Thoracic aorta (tissue), 2 donors: Measurements from ENCODE around the gene SHROOM4. TPM values are rescaled to one million over a fixed set of nuclear protein-coding genes. Genes with fewer than 3 reads are reported as not detected.

Experiments used
- ATAC-seq: fragments of 150-250 bp; one replicate; pipeline ENCODE4 v1.8.0; 2017; ENCODE audit warnings: low read depth; ENCODE audit not compliant: insufficient number of reproducible peaks, low FRiP score
- DNase-seq: peaks from one replicate; pipeline ENCODE4 v3.0.0-alpha.2; 2020; ENCODE audit warnings: low spot score
- H3K27ac ChIP-seq, 2 donors: fragments of 200-600 bp; sonication (generic); 1 replicate in 1 of 2; 2 replicates in 1 of 2; pipeline ENCODE4 v1.5.1; 2016; ENCODE audit warnings: mild to moderate bottlenecking in 2 of 2, moderate library complexity in 2 of 2
- H3K27me3 ChIP-seq: fragments of 200-600 bp; sonication (generic); replicated peaks from 2 replicates; pipeline ENCODE4 v1.6.0; 2016; ENCODE audit warnings: mild to moderate bottlenecking; ENCODE audit not compliant: insufficient read depth
- H3K36me3 ChIP-seq: fragments of 200-600 bp; sonication (generic); one replicate; pipeline ENCODE4 v1.5.1; 2016
- H3K4me1 ChIP-seq, 2 donors: fragments of 200-600 bp; sonication (generic); 1 replicate in 1 of 2; 2 replicates in 1 of 2; pipeline versions ENCODE4 v1.5.1 to v1.6.0; 2016; ENCODE audit warnings: low read depth in 2 of 2, mild to moderate bottlenecking in 1 of 2; ENCODE audit not compliant: control insufficient read depth in 1 of 2
- H3K4me3 ChIP-seq: fragments of 200-600 bp; sonication (generic); 2 replicates; pipeline ENCODE4 v1.5.1; 2016; ENCODE audit warnings: mild to moderate bottlenecking
- H3K9me3 ChIP-seq: fragments of 200-600 bp; sonication (generic); 2 replicates; pipeline ENCODE4 v1.5.1; 2016
- total RNA-seq, 2 donors: library from RNA; depleted of rRNA; stranded (reverse); fragments of >200 nt; gene quantifications; one replicate each; pipeline versions ENCODE4 v1.1.0 to v1.2.3, GENCODE V29; 2016
- TF ChIP-seq, protein P1 (sequence below): fragments of 200-600 bp; sonication (generic); IDR thresholded peaks from one replicate; pipeline ENCODE4 v1.5.1; 2019; ENCODE audit warnings: antibody characterized with exemption

SHROOM4 gene
- total RNA-seq, 2 donors from 2014 or later, result 16.0 to 24.2 TPM

DNA sequence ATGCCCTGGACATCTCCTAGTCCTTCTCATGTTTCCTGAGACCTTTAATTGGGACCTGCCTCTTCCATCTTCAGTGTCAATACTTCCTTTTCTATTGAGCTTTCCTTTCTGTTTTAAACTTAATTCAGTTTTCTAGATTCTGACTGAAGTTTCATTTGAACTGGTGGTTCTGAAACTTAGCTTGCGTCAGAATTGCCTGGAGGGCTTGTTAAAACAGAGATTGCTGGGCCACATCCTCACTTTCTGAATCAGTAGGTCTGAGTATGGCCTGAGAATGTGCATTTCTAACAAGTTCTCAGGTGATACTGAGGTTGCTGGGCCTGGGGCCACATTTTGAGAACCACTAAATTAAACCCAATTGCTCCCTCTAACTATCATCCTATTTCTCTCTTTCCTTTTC lies 191.2 kb downstream of the SHROOM4 start:
- ATAC-seq (no peak), DNase-seq (no peak)
- Histone ChIP-seq H3K9me3 (no peaks in the 10 kb centered on the region), H3K27me3 (no peaks in the 10 kb centered on the region), H3K4me3 (no peak overlapping the region), H3K4me1 (no peaks in the 10 kb centered on the region), H3K36me3 (no peaks in the 10 kb centered on the region), H3K27ac (no peak overlapping the region)
- TF ChIP-seq, protein P1, sequence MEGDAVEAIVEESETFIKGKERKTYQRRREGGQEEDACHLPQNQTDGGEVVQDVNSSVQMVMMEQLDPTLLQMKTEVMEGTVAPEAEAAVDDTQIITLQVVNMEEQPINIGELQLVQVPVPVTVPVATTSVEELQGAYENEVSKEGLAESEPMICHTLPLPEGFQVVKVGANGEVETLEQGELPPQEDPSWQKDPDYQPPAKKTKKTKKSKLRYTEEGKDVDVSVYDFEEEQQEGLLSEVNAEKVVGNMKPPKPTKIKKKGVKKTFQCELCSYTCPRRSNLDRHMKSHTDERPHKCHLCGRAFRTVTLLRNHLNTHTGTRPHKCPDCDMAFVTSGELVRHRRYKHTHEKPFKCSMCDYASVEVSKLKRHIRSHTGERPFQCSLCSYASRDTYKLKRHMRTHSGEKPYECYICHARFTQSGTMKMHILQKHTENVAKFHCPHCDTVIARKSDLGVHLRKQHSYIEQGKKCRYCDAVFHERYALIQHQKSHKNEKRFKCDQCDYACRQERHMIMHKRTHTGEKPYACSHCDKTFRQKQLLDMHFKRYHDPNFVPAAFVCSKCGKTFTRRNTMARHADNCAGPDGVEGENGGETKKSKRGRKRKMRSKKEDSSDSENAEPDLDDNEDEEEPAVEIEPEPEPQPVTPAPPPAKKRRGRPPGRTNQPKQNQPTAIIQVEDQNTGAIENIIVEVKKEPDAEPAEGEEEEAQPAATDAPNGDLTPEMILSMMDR, result no peak

DNA sequence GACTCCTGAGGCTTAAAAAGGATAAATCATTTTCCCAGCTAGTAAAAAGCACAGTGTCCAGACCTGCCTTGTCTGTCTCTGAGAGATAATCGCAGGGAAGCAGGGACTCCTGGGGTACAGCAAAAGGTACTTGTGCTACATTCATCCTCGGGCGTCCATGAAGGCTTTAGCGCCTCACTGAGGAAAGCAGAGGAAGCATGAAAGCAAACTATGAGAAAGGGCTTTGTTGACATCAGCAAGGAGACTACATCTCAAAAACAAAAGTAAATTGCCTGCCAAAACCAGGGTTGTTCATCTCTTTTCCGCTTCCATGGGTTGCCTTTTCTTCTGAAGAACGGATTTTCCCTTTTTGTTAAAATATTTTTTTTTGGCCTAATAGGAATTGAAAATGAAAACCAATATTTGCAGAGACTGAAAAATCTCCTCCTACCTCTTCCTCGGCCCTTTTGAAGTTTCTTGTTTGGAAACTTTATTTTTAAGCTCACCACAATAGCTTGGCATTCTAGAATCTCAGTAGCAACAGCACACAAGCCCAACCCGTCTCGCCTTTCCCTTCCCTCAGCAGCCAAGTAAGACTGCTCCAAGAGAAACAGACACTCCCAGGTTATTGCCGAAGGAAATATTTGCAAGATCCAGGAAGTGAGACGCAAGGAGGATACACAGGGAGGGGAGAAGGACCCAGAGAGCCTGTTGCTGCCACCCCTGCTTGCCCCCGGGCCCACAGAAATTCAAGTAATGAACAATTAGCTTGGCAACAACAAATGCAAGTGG lies 195.0 kb downstream of the SHROOM4 start:
- Histone ChIP-seq H3K27me3 (no peaks in the 10 kb centered on the region), H3K4me3 (no peak overlapping the region), H3K36me3 (no peaks in the 10 kb centered on the region), H3K9me3 (no peaks in the 10 kb centered on the region), H3K27ac (no peak overlapping the region), H3K4me1 (no peaks in the 10 kb centered on the region)
- ATAC-seq (no peak), DNase-seq (no peak)
- TF ChIP-seq, protein P1, result no peak

DNA sequence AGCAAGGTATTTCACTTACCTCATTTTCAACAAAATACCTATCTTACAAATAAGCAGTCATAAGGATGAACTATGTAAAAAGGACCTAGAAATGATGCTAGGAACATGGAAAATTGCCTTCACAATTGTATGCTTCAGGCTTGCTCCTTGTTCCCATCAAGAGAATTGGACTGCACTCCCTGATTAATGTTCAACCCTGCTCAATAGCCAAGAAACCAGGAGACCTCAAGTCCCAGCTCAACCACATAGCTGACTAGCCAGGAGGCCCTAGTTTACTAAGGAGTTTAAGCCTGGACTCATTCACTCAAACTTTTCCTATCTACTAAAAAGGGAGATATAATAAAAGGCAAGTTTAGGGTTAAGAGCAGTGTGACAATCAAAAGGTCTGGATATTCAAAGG lies 196.8 kb downstream of the SHROOM4 start:
- no peaks in the 10 kb centered on the region for H3K36me3 ChIP-seq
- H3K4me3 ChIP-seq, result no peak overlapping the region
- H3K4me1 ChIP-seq, result no peaks in the 10 kb centered on the region
- ATAC-seq, result no peak
- H3K9me3 ChIP-seq, result no peaks in the 10 kb centered on the region
- no peak for DNase-seq
- TF ChIP-seq, protein P1, result no peak
- no peaks in the 10 kb centered on the region for H3K27me3 ChIP-seq
- H3K27ac ChIP-seq, result no peak overlapping the region

DNA sequence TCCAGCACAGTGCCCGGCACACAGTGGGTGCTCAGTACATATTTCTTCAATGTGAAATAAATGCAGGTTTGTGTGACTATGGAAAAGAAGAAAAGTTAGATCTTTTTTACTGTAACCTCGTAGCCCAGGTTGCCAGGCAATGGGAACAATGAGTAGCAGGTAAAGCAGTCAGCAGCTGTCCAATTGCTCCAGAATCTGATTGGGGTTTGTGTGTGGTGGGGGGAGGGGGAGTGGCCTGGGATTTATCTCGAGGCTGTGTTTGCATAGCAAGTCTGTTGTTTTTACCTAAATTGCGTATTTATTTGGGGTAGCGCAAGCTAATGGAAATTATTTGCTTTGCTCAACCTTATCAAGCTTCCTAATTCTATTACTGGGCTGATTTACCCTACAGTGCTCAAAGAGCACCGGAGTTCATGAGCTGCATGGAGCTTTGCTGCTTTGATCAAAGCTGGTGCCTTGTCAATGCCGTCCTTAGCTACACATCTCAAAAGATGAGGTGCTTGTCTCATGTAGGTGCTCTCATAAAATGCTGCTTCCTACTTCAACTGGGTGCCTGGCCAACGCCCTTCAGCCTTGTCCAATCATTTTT lies 198.3 kb downstream of the SHROOM4 start:
- Histone ChIP-seq H3K27me3 (no peaks in the 10 kb centered on the region), H3K4me3 (no peak overlapping the region), H3K36me3 (no peaks in the 10 kb centered on the region), H3K9me3 (no peaks in the 10 kb centered on the region), H3K27ac (no peak overlapping the region), H3K4me1 (no peaks in the 10 kb centered on the region)
- DNase-seq (no peak), ATAC-seq (no peak)
- TF ChIP-seq, protein P1, result no peak

DNA sequence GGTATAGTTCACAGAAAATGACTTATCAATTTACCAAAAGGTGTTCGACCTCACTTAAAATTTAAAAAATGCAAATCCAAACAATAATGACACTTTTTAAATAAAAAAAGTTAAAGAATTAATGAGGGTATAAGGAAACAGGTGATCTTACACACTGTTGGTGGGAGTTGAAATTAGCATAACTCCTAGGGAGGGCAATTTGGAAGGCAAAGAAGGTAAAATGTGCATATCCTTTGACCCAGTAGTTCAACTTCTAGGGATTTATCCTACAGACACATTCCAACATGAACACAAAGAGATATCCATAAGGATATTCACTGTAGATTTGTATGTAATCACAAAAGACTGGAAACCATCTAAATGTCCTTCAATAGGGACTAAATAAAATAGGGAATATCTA lies 199.5 kb downstream of the SHROOM4 start:
- TF ChIP-seq, protein P1, result no peak
- no peaks in the 10 kb centered on the region for H3K27me3 ChIP-seq
- H3K4me3 ChIP-seq, result no peak overlapping the region
- H3K4me1 ChIP-seq, result no peaks in the 10 kb centered on the region
- H3K36me3 ChIP-seq, result no peaks in the 10 kb centered on the region
- DNase-seq (no peak), ATAC-seq (no peak)
- no peaks in the 10 kb centered on the region for H3K9me3 ChIP-seq
- H3K27ac ChIP-seq, result no peak overlapping the region
